GM19463 (cell line): ENCODE measurements around the gene SPART.

Experiments
- ATAC-seq: cut with Tn5 transposase; IDR thresholded peaks from one replicate; pipeline ENCODE4 v1.9.1; 2021; ENCODE audit warnings: mild to moderate bottlenecking, moderate library complexity; ENCODE audit not compliant: unreplicated experiment

Gene SPART

DNA sequence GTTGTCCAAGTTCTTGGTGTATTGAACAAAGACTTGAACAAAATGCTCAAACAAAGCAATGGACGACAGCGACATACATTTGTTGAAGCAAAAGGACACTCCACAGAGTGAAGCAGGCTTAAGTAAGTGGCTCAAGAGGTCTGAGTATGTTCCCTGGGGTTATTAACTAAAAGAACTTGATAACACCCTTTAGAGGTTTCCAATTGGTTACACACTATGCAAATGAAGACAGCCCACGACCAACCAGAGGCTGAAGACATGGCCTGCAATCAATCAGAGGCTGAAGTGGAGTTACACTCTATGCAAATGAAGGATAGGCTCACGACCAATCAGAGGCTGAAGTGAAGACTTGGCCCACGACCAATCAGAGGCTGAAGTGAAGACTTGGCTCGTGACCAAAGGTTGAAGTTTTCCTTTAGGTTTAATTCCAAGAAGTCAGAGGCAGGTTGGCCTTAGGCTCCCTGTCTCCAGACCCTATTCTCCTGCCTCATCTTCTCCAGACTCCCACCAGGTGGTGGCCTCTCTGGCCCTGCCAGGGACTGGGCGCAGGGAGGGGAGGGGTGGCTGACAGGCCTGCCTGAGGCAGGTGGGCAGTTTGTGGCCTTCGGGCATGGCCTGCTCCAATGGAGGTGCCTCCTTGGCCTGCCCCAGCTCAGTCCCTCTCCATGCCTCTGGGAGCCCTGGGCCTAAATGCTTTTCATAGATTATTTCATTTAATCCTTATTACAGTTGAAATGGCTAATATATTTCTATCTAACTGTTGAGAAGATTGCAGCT, 86.6 kb downstream of the SPART start:
- ATAC-seq, result no peak

DNA sequence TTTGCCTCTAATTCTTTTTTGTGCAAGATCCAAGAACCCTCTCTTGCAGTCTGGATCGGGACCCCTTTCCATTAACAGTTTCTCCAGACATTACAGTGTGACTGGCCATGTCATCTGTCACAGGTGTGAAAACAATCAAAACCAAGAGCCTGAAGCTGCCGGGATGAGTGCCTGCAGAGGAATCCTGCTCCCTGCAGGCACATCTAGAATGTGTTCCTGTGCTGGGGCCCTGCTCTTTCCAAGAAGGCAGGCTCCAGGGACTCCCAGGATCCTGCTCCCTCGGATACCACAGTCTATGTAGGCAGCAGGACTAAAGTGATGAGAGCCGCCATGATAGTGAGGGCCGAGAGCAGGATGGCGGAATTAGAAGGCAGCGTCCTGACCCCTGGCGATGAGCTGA, 87.4 kb downstream of the SPART start:
- ATAC-seq, result no peak
